SK-N-SH (cell line): ENCODE results near the gene SAMD15. TPM values are rescaled to one million over a fixed set of nuclear protein-coding genes. Genes with fewer than 3 reads are reported as not detected.
"Not testable (repeated sequence)": the region's sequence is repeated elsewhere in the genome, so short reads cannot be mapped to it uniquely, and the experiment has no call there.

ENCODE experiments used
- CTCF ChIA-PET: fragments of 300-600, 350-600 bp; formaldehyde crosslinking; extraction: SDS; loops from one replicate; lab custom pipeline; 2021; lab: Yijun Ruan, JAX
- POLR2A ChIA-PET: fragments of 350-600 bp; sonication (Branson Sonifier 250); formaldehyde crosslinking; extraction: SDS; loops from one replicate; lab custom pipeline; 2020; ENCODE audit warnings: antibody characterized with exemption, inconsistent platforms; lab: Yijun Ruan, JAX
- DNase-seq: peaks from one replicate; pipeline ENCODE4 v3.0.0; 2012
- H2AFZ ChIP-seq: fragments of 200-600 bp; sonication (generic); 2 replicates; pipeline ENCODE4 v1.8.1; 2016; ENCODE audit warnings: antibody characterized with exemption, mild to moderate bottlenecking, low read depth
- H3F3A ChIP-seq: fragments of 200-600 bp; sonication (generic); replicated peaks from 2 replicates; pipeline ENCODE3; 2016; ENCODE audit warnings: antibody characterized with exemption, mild to moderate bottlenecking; ENCODE audit not compliant: insufficient read depth
- H3K27ac ChIP-seq, 2 experiments: fragments of 200-500 bp in 1 of 2; fragments of 200-600 bp in 1 of 2; sonication (Bioruptor generic) in 1 of 2; sonication (generic), shearing (Covaris generic) in 1 of 2; 2 replicates each; pipeline versions ENCODE4 v1.5.1 to v1.6.1; 2014 to 2016; ENCODE audit warnings: low read depth in 2 of 2, inconsistent platforms in 1 of 2, low read length in 1 of 2, mild to moderate bottlenecking in 1 of 2, mixed read lengths in 1 of 2
- H3K27me3 ChIP-seq: fragments of 200-600 bp; sonication (generic), shearing (Covaris generic); 2 replicates; pipeline ENCODE4 v1.6.1; 2016; ENCODE audit warnings: mixed run types; ENCODE audit not compliant: insufficient read depth
- H3K36me3 ChIP-seq, 2 experiments: fragments of 200-500 bp in 1 of 2; fragments of 200-600 bp in 1 of 2; sonication (Bioruptor generic) in 1 of 2; sonication (generic) in 1 of 2; replicated peaks in 1 of 2; 2 replicates each; pipeline versions ENCODE3 to v1.5.1; 2014 to 2016; ENCODE audit warnings: low read length in 1 of 2, mild to moderate bottlenecking in 1 of 2; ENCODE audit not compliant: insufficient read depth in 2 of 2, control insufficient read depth in 1 of 2
- H3K4me1 ChIP-seq, 2 experiments: fragments of 200-500 bp in 1 of 2; fragments of 200-600 bp in 1 of 2; sonication (Bioruptor generic) in 1 of 2; sonication (generic), shearing (Covaris generic) in 1 of 2; 2 replicates each; pipeline versions ENCODE4 v1.5.1 to v1.6.1; 2014 to 2016; ENCODE audit warnings: low read depth in 1 of 2, low read length in 1 of 2, mixed run types in 1 of 2; ENCODE audit not compliant: insufficient read depth in 2 of 2, control insufficient read depth in 1 of 2
- H3K4me2 ChIP-seq: fragments of 200-600 bp; sonication (generic), shearing (Covaris generic); 2 replicates; pipeline ENCODE4 v1.6.1; 2017; ENCODE audit warnings: mixed run types
- H3K4me3 ChIP-seq, 2 experiments: fragments of 200-500 bp in 1 of 2; fragments of 200-600 bp in 1 of 2; sonication (Bioruptor generic) in 1 of 2; sonication (generic), shearing (Covaris generic) in 1 of 2; 2 replicates each; pipeline versions ENCODE4 v1.5.1 to v1.8.1; 2014 to 2016; ENCODE audit warnings: low read depth in 2 of 2, inconsistent platforms in 1 of 2, low read length in 1 of 2, mild to moderate bottlenecking in 1 of 2, mixed read lengths in 1 of 2, moderate library complexity in 1 of 2
- H3K79me2 ChIP-seq: fragments of 200-600 bp; sonication (generic); 2 replicates; pipeline ENCODE4 v1.8.1; 2017; ENCODE audit warnings: mild to moderate bottlenecking; ENCODE audit not compliant: insufficient read depth
- H3K9ac ChIP-seq: fragments of 200-600 bp; sonication (generic); 2 replicates; pipeline ENCODE4 v1.6.1; 2017; ENCODE audit warnings: mixed run types
- H3K9me2 ChIP-seq: fragments of 200-600 bp; sonication (generic); 2 replicates; pipeline ENCODE4 v1.6.1; 2017; ENCODE audit warnings: mixed run types
- H3K9me3 ChIP-seq: fragments of 200-600 bp; sonication (generic); 2 replicates; pipeline ENCODE4 v1.6.1; 2017; ENCODE audit warnings: mixed run types, mild to moderate bottlenecking, moderate library complexity
- H4K20me1 ChIP-seq: fragments of 200-600 bp; sonication (generic); 2 replicates; pipeline ENCODE4 v1.6.1; 2017; ENCODE audit warnings: mild to moderate bottlenecking, mixed run types; ENCODE audit not compliant: insufficient read depth
- CTCF ChIP-seq: fragments of 200-600 bp; sonication (generic); IDR thresholded peaks from 2 replicates; pipeline ENCODE4 v1.6.1; 2017; ENCODE audit warnings: antibody characterized with exemption, mild to moderate bottlenecking, moderate library complexity
- ELF1 ChIP-seq: IDR thresholded peaks from 2 replicates; pipeline ENCODE4 v1.4.0; 2012
- EZH2phosphoT487 ChIP-seq: fragments of 200-600 bp; sonication (generic); IDR thresholded peaks from 2 replicates; pipeline ENCODE4 v1.6.1; 2017; ENCODE audit warnings: low read depth, mixed run types, mild to moderate bottlenecking, antibody characterized with exemption, moderate library complexity, borderline replicate concordance
- FOSL2 ChIP-seq: IDR thresholded peaks from 2 replicates; pipeline ENCODE4 v1.4.0; 2012; ENCODE audit warnings: low read depth, mild to moderate bottlenecking, moderate library complexity, borderline replicate concordance
- FOXM1 ChIP-seq: IDR thresholded peaks from 2 replicates; pipeline ENCODE4 v1.4.0; 2012; ENCODE audit warnings: low read depth, mild to moderate bottlenecking
- GATA2 ChIP-seq: sonication (generic); formaldehyde crosslinking; IDR thresholded peaks from 2 replicates; pipeline ENCODE4 v1.5.0; 2020; ENCODE audit warnings: mild to moderate bottlenecking, missing genetic modification reagents
- MXI1 ChIP-seq: IDR thresholded peaks from 2 replicates; pipeline ENCODE4 v1.6.1; 2012; ENCODE audit warnings: mild to moderate bottlenecking, low read depth, low read length, improper control_type of control experiment
- NFIC ChIP-seq: IDR thresholded peaks from 2 replicates; pipeline ENCODE4 v1.4.0; 2012; ENCODE audit warnings: borderline replicate concordance
- NRF1 ChIP-seq: IDR thresholded peaks from 2 replicates; pipeline ENCODE4 v1.6.1; 2012; ENCODE audit warnings: low read depth, mild to moderate bottlenecking, low read length
- PBX3 ChIP-seq: IDR thresholded peaks from 2 replicates; pipeline ENCODE4; 2012
- POLR2AphosphoS5 ChIP-seq: IDR thresholded peaks from 2 replicates; pipeline ENCODE4 v1.6.1; 2012; ENCODE audit warnings: low read depth, low read length
- RAD21 ChIP-seq: IDR thresholded peaks from 2 replicates; pipeline ENCODE4 v1.6.1; 2012; ENCODE audit warnings: mild to moderate bottlenecking, low read length
- RFX5 ChIP-seq: IDR thresholded peaks from 2 replicates; pipeline ENCODE4 v1.6.1; 2012; ENCODE audit warnings: mild to moderate bottlenecking, improper control_type of control experiment, low read length
- SIN3A ChIP-seq: IDR thresholded peaks from 2 replicates; pipeline ENCODE4 v1.6.1; 2012; ENCODE audit warnings: low read depth, mild to moderate bottlenecking, low read length, moderate library complexity, borderline replicate concordance
- SMC3 ChIP-seq: IDR thresholded peaks from 2 replicates; pipeline ENCODE4 v1.6.1; 2012; ENCODE audit warnings: low read depth, low read length, improper control_type of control experiment
- TAF1 ChIP-seq: IDR thresholded peaks from 2 replicates; pipeline ENCODE4 v1.6.1; 2012; ENCODE audit warnings: low read depth, mild to moderate bottlenecking, low read length, moderate library complexity, borderline replicate concordance
- TCF12 ChIP-seq: IDR thresholded peaks from 2 replicates; pipeline ENCODE4 v1.4.0; 2012
- TEAD4 ChIP-seq: IDR thresholded peaks from 2 replicates; pipeline ENCODE4 v1.4.0; 2012; ENCODE audit warnings: mild to moderate bottlenecking, borderline replicate concordance; ENCODE audit not compliant: insufficient read depth
- USF2 ChIP-seq: fragments of 150-350 bp; IDR thresholded peaks from 2 replicates; pipeline ENCODE4 v1.6.1; 2017; ENCODE audit warnings: antibody characterized with exemption, low read length, low read depth, borderline replicate concordance
- YY1 ChIP-seq: IDR thresholded peaks from 2 replicates; pipeline ENCODE4 v1.4.0; 2012; ENCODE audit warnings: low read depth, mild to moderate bottlenecking
- WGBS: methylation state at CpG from one replicate; pipeline ENCODE4 v1.1.6; 2017; ENCODE audit warnings: low lambda C conversion rate; 5-methylcytosine and 5-hydroxymethylcytosine counted together
- polyA plus RNA-seq, 3 experiments: library from polyadenylated mRNA; depleted of rRNA; stranded (reverse); fragments of >200 nt; gene quantifications; 2 replicates each; pipeline ENCODE4 v1.2.3, GENCODE V29; 2012

SAMD15 gene
- polyA plus RNA-seq, 1 of the 3 experiments (the other 2 are of a cell fraction): 1.7 TPM

- no peaks in the 10 kb centered on the region for H3K9me3 ChIP-seq
- CTCF ChIA-PET: interaction anchor here (1.1 kb wide), 1 partner anchor 20 kb away, joined by 3 read pairs; no protein-coding TSS in a partner anchor
- H3K4me2 ChIP-seq: no peak overlapping the region
- H3K36me3 ChIP-seq: peaks cover 0 to 17% of the 10 kb centered on the region in 2 experiments
- H3K9ac ChIP-seq: no peak overlapping the region
- no peaks in the 10 kb centered on the region for H4K20me1 ChIP-seq
- TF ChIP-seq NFIC: no peak
- no peak for TF ChIP-seq FOSL2
- no peak for TF ChIP-seq YY1
- no peak for TF ChIP-seq USF2
- no peak for TF ChIP-seq CTCF
- TF ChIP-seq TAF1: no peak
- WGBS: 98% methylated on average over 3 of the region's 3 CpGs
- no peaks in the 10 kb centered on the region for H3K27me3 ChIP-seq
- no peak overlapping the region for H2AFZ ChIP-seq
- H3K27ac ChIP-seq: no peak overlapping the region
- H3K4me3 ChIP-seq: no peak overlapping the region
- H3K9me2 ChIP-seq: no peaks in the 10 kb centered on the region
- no peaks in the 10 kb centered on the region for H3K79me2 ChIP-seq
- no peaks in the 10 kb centered on the region for H3F3A ChIP-seq
- DNase-seq: no peak
- no peaks in the 10 kb centered on the region for H3K4me1 ChIP-seq
- POLR2A ChIA-PET: no interaction called here
Measured at GRCh38 chr14:77335576-77335975, 41.6 kb upstream of the SAMD15 start.

- H3F3A ChIP-seq, H3K9me3 ChIP-seq, CTCF ChIA-PET, H3K79me2 ChIP-seq, H3K4me1 ChIP-seq, POLR2A ChIA-PET, H3K27ac ChIP-seq, H3K27me3 ChIP-seq, H3K9ac ChIP-seq, H3K4me3 ChIP-seq, H4K20me1 ChIP-seq, DNase-seq, H3K9me2 ChIP-seq, H3K4me2 ChIP-seq, H2AFZ ChIP-seq: not testable (repeated sequence)
- 98% methylated on average over 9 of the region's 9 CpGs for WGBS
- peaks cover 0 to 30% of the 10 kb centered on the region in 2 experiments for H3K36me3 ChIP-seq
Measured at GRCh38 chr14:77337255-77337654, 39.9 kb upstream of the SAMD15 start.

GRCh38 chr14:77337880-77338279 lies 39.3 kb upstream of the SAMD15 start:
- no peaks in the 10 kb centered on the region for H3K27me3 ChIP-seq
- no peak overlapping the region for H3K4me2 ChIP-seq
- no peak for DNase-seq
- CTCF ChIA-PET: interaction anchor here (1.1 kb wide), 1 partner anchor 22 kb away, joined by 3 read pairs; no protein-coding TSS in a partner anchor
- TF ChIP-seq FOXM1: no peak
- TF ChIP-seq SIN3A: no peak
- no peak for TF ChIP-seq GATA2 (CRISPR knock-in tag)
- TF ChIP-seq TEAD4: no peak
- no peak for TF ChIP-seq TAF1
- no peak for TF ChIP-seq NFIC
- TF ChIP-seq PBX3: no peak
- TF ChIP-seq SMC3: no peak
- TF ChIP-seq RFX5: no peak
- TF ChIP-seq TCF12: no peak
- no peak for TF ChIP-seq ELF1
- no peak for TF ChIP-seq NRF1
- TF ChIP-seq POLR2AphosphoS5: no peak
- no peak for TF ChIP-seq EZH2phosphoT487
- TF ChIP-seq MXI1: no peak
- no peak for TF ChIP-seq RAD21
- TF ChIP-seq FOSL2: no peak
- TF ChIP-seq, all 33 proteins: peak for 0
- H3K4me1 ChIP-seq: 0 out of 4 replicates have a peak, but pooled peaks cover 0 to 3% of the 10 kb centered on the region in 2 experiments
- H3K79me2 ChIP-seq: no peaks in the 10 kb centered on the region
- H2AFZ ChIP-seq: no peak overlapping the region
- 93% methylated on average over 3 of the region's 3 CpGs for WGBS
- no peaks in the 10 kb centered on the region for H3K9me3 ChIP-seq
- no peak overlapping the region for H3K9ac ChIP-seq
- POLR2A ChIA-PET: no interaction called here
- no peaks in the 10 kb centered on the region for H4K20me1 ChIP-seq
- H3K36me3 ChIP-seq: peaks cover 0 to 36% of the 10 kb centered on the region in 2 experiments
- no peak overlapping the region for H3K27ac ChIP-seq
- no peaks in the 10 kb centered on the region for H3F3A ChIP-seq
- H3K4me3 ChIP-seq: no peak overlapping the region
- H3K9me2 ChIP-seq: no peaks in the 10 kb centered on the region
